HG03565 (cell line): ENCODE results near the gene RFK.
"Not testable (repeated sequence)": the region's sequence is repeated elsewhere in the genome, so short reads cannot be mapped to it uniquely, and the experiment has no call there.

Source experiments
- ATAC-seq: cut with Tn5 transposase; IDR thresholded peaks from one replicate; pipeline ENCODE4 v1.9.1; 2021; ENCODE audit warnings: mild to moderate bottlenecking, moderate library complexity; ENCODE audit not compliant: unreplicated experiment

The RFK gene

GRCh38 chr9:76394195-76394959 is at the start of gene RFK:
RFK (minus strand) TSS chr9:76394426; CDS start chr9:76394171, 255 bp downstream.
- ATAC-seq = peak; percentile 52

GRCh38 chr9:76443887-76444286 is 49.7 kb upstream of the RFK start:
- ATAC-seq = no peak

DNA sequence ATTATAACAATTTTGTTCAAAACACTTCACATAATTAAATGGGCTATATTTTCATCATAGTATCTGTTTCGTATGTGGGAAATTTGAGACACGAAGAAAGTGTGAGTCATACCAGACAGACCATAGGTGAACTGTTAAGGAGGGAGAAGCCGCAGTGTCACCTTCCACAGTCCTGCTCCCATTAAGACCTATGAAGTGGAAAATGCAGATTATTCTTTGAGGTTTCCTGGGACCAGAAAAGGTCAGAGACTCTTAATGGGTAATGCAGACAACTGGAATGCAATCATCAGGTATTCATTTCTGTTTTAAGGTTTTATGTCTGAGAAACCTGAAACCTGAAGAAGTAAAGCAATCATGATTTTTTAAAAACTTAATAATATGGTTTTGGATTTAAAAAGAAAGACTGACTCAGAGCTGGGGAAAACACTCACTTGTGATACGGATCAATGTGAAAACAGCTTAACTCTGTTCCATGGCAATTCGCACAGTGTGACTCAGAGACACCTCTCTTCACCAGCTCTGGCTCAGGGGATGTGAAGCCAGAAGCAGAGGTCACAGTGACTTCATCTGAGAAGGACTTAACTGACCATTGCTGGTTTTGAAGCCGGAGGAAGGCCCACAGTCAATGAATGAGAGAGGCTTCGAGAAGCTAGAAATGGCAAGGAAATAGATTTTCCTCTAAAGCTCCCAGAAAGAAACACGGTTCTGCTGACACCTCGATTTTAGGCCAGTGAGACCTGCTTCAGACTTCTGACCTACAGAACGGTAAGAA is 47.5 kb upstream of the RFK start:
- peak; percentile 50 for ATAC-seq

DNA sequence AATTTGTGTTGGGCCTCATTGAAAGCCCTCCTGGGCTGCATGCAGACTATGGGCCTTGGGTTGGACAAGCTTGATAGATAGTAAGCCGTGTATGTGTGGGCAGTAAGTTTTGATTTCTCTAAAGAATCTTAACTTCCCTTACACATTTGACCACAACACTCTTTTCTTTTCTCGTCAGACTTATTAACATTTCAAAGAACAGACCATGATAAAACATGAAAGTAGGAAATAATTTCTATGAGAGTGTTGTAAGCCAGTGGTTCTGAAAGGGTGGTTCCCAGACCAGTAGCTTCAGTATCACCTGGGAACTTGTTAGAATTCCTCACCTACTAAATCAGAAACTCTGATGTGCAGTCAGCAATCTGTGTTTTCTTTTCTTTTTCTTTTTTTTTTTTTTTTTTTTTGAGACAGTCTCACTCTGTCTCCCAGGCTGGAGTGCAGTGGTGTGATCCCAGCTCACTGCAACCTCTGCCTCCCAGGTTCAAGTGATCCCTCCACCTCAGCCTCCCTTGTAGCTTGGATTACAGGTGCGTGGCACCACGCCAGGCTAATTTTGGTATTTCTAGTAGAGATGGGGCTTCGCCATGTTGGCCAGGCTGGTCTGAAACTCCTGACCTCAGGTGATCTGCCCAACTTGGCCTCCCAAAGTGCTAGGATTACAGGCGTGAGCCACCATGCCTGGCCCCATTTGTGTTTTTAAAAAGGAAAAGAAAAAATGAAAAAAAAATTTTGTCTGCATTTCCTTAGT is 44.8 kb upstream of the RFK start:
- peak; percentile 71 for ATAC-seq

DNA sequence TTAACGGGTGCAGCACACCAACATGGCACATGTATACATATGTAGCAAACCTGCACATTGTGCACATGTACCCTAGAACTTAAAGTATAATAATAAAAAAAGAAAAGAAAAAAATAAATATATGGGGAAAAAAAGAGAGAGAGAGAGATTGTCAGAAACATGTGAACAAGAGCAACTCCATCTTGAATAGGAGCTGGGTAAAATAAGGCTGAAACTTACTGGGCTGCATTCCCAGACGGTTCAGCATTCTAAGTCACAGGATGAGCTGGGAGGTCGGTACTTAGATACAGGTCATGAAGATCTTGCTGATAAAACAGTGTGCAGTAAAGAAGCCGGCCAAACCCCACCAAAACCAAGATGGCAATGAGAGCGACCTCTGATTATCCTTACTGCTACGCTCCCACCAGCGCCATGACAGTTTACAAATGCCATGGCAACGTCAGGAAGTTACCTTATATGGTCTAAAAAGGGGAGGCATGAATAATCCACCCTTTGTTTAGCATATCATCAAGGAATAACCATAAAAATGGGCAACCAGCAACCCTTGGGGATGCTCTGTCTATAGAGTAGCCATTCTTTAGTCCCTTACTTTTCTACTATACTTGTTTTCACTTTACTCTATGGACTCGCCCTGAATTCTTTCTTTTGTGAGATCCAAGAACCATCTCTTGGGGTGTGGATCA is 42.9 kb upstream of the RFK start:
- ATAC-seq = not testable (repeated sequence)

- not testable (repeated sequence) for ATAC-seq
Observed at GRCh38 chr9:76434897-76435296, 40.7 kb upstream of the RFK start.

DNA sequence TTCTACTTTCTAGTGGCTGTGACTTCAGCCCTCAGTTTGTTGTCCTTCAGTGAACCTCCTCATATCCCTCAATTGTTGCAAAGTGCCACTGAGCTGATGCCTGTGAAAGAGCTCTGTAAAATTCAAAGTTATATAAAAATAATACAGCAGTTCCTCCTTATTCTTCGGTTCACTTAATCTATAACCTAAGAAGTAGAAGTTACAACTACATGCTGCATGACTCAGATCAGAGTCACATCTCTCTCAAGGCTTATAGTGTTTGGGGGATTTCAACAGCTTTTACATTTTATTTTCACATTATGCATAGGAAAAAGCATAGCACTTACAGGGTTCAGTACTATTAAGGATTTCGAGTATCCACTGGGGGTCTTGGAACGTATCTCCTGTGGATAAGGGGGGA is 39.6 kb upstream of the RFK start:
- ATAC-seq = no peak

DNA sequence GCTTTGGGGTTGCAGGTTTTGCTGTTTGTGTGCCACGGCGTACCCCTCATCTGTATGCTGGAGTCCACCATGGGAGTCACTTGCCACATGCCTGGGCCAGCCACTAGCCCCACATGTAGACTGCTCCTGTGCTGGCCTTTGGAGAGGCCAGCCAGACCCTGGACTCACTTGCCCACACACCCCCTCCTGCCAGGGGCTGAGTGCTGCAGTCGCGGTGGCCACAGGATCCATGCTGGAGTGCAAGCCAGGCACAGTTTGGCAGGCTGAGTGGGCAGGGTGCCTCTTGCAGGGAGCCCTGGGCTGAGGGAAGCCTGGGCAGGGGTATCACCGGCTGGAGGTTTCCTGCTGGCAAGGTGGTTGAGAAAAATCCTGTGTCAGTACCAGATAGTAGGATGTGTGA is 39.2 kb upstream of the RFK start:
- ATAC-seq = no peak

DNA sequence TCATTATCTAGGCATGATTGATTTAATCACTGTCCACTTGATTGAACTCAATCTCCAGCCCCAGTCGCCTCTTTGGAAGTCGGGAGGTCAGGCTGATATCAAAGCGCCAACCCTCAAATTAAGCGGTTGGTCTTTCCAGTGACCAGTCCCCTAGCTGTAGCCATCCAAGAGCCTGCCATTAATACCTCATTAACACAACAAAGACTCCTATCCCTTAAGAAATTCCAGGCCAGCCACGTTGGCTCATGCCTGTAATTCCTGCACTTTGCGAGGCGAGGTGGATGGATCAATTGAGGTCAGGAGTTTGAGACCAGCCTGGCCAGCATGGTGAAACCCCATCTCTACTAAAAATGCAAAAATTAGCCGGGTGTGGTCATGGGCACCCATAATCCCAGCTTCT is 37.4 kb upstream of the RFK start:
- ATAC-seq = no peak

- ATAC-seq = no peak
Observed at GRCh38 chr9:76426807-76427419, 32.7 kb upstream of the RFK start.

GRCh38 chr9:76425677-76426453 is 31.6 kb upstream of the RFK start:
- no peak for ATAC-seq

- no peak for ATAC-seq
Observed at GRCh38 chr9:76424491-76424890, 30.3 kb upstream of the RFK start.

- ATAC-seq = no peak
Observed at GRCh38 chr9:76423216-76424177, 29.3 kb upstream of the RFK start.

GRCh38 chr9:76419782-76420380 is 25.7 kb upstream of the RFK start:
- ATAC-seq = no peak

- ATAC-seq = no peak
Observed at GRCh38 chr9:76417394-76417793, 23.2 kb upstream of the RFK start.

DNA sequence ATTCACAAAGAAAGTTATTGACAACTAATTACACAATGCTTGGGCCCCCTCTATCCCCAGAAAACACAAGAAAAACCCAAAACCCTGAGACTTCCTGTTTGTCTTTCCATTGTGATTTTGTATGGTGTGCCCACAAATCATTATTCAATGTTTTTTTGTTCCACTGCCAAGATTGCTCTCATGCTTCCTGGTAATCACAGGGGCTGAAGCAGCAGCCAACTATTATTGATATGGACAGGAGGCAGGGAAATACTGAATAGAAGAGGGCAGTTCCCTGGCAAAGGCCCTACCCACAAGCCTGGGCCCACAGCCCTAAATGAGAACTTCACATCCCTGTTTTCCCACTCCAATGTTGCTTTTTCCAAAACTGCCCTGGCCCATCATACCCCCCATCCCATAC is 21.5 kb upstream of the RFK start:
- no peak for ATAC-seq

DNA sequence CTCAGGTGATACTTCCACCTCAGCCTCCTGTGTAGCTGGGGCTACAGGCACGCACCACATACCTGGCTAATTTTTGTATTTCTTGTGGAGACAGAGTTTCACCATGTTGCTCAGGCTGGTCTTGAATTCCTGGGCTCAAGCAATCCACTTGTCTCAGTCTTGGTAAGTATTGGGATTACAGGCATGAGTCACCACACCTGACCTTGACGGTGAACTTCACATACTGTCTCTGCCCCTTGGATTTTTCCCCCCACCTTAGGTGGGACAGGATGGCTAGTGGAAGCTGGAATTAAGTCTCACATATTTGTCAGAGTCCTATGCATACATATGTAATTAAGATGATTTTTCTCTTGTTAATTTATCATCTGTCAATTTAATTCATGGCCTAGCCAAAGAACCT is 20.9 kb upstream of the RFK start:
- ATAC-seq = no peak

DNA sequence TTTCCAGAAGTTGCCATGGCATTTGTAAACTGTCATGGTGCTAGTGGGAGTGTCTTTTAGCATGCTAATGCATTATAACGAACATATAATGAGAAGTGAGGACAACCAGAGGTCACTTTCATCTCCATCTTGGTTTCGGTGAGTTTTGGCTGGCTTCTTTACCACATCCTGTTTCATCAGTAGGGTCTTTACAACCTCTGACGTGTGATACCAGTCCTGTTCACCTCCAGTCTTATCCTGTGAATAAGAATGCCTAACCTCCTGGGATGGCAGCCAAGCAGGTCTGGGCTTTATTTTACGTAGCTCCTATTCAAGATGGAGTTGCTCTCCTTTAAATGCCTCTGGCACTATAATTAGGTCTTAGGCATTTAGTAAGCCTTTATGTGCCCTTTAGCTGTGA is 20.4 kb upstream of the RFK start:
- peak; percentile 83 for ATAC-seq
